Natural killer cell (primary cell): ENCODE measurements around the gene CCDC51. TPM values are rescaled to one million over a fixed set of nuclear protein-coding genes. Genes with fewer than 3 reads are reported as not detected.

Experiments
- ATAC-seq, 3 donors: fragments of 150-1000 bp in 2 of 3; fragments of 200-7000 bp in 1 of 3; cut with Tn5 transposase; 1 replicate in 1 of 3; 2 replicates in 2 of 3; pipeline ENCODE4 v1.10.0; 2021; ENCODE audit warnings: mild to moderate bottlenecking in 2 of 3, moderate library complexity in 2 of 3
- DNase-seq, 2 donors: peaks; one replicate each; pipeline versions ENCODE4 v3.0.0 to v3.0.0-alpha.2; 2013 to 2021; ENCODE audit warnings: mixed read lengths in 1 of 2
- H3K27ac ChIP-seq: one replicate; pipeline ENCODE4 v1.5.1; 2013; ENCODE audit warnings: mild to moderate bottlenecking, low read length
- H3K27me3 ChIP-seq: one replicate; pipeline ENCODE4 v1.6.1; 2013; ENCODE audit warnings: low read length; ENCODE audit not compliant: control insufficient read depth, insufficient read depth
- H3K36me3 ChIP-seq: one replicate; pipeline ENCODE4 v1.6.1; 2013; ENCODE audit warnings: low read length; ENCODE audit not compliant: control insufficient read depth, insufficient read depth
- H3K4me1 ChIP-seq: one replicate; pipeline ENCODE4 v1.6.1; 2013; ENCODE audit warnings: low read length; ENCODE audit not compliant: control insufficient read depth, insufficient read depth
- H3K4me3 ChIP-seq: one replicate; pipeline ENCODE4 v1.5.1; 2013; ENCODE audit warnings: low read length
- H3K9me3 ChIP-seq: one replicate; pipeline ENCODE4 v1.6.1; 2013; ENCODE audit warnings: low read length; ENCODE audit not compliant: control insufficient read depth, insufficient read depth
- H3K27ac Mint-ChIP-seq, 2 donors: one replicate each; pipeline ENCODE4 v1.8.0; 2022; ENCODE audit warnings: mild to moderate bottlenecking in 2 of 2, mixed read lengths in 2 of 2, moderate library complexity in 1 of 2
- H3K27me3 Mint-ChIP-seq, 2 donors: one replicate each; pipeline ENCODE4 v1.8.0; 2022; ENCODE audit warnings: low read depth in 2 of 2, mixed read lengths in 2 of 2
- H3K36me3 Mint-ChIP-seq: one replicate; pipeline ENCODE4 v1.8.0; 2022; ENCODE audit warnings: mixed read lengths
- H3K4me1 Mint-ChIP-seq, 2 donors: one replicate each; pipeline ENCODE4 v1.8.0; 2022; ENCODE audit warnings: mixed read lengths in 2 of 2
- H3K4me3 Mint-ChIP-seq: one replicate; pipeline ENCODE4 v1.8.0; 2022; ENCODE audit warnings: mild to moderate bottlenecking, moderate library complexity, mixed read lengths
- H3K9me3 Mint-ChIP-seq, 2 donors: one replicate each; pipeline ENCODE4 v1.8.0; 2022; ENCODE audit warnings: mixed read lengths in 2 of 2
- WGBS: methylation state at CpG from one replicate; pipeline ENCODE4 v1.1.7; 2013; ENCODE audit warnings: missing lambda C conversion rate; ENCODE audit not compliant: insufficient coverage; 5-methylcytosine and 5-hydroxymethylcytosine counted together
- intact Hi-C: fragments of 100-400 bp; cut with micrococcal nuclease; formaldehyde crosslinking; loops from one replicate; pipeline ENCODE4 v1.14.2; 2022
- total RNA-seq, 4 donors: library from RNA; stranded (reverse); fragments of 120-200 nt in 1 of 4; gene quantifications; one replicate each; pipeline versions ENCODE4 v1.2.3 to v1.2.4, GENCODE V29; 2013 to 2022
- TF ChIP-seq, protein P1 (sequence below): fragments of 200-600 bp; IDR thresholded peaks from one replicate; pipeline ENCODE4 v1.8.0; 2022; ENCODE audit warnings: antibody characterized with exemption

Gene CCDC51
- total RNA-seq, 3 donors from 2014 or later (not counting 1 experiment from before 2014, with no cell fraction given), result 4.4 to 8.8 (median 6.8) TPM

- H3K4me3 Mint-ChIP-seq, result peak overlapping the region; percentile 87
- WGBS, result 69% methylated on average over 9 of the region's 9 CpGs
- Histone ChIP-seq H3K4me1 (peaks cover 72% of the 10 kb centered on the region), H3K27me3 (no peaks in the 10 kb centered on the region), H3K36me3 (peaks cover 27% of the 10 kb centered on the region), H3K4me3 (peak overlapping the region; percentile 72), H3K9me3 (no peaks in the 10 kb centered on the region), H3K27ac (peak overlapping the region; percentile 98)
- intact Hi-C loops, result loop anchor here (5.0 kb wide), 1 partner anchor 40 kb away; no protein-coding TSS in a partner anchor
- peaks cover 36 to 51% of the 10 kb centered on the region in 2 donors for H3K4me1 Mint-ChIP-seq
- no peak for ATAC-seq
- H3K27me3 Mint-ChIP-seq, result no peaks in the 10 kb centered on the region
- H3K27ac Mint-ChIP-seq, result peak overlapping the region; percentile 97 to 99
- H3K36me3 Mint-ChIP-seq, result no peaks in the 10 kb centered on the region
- no peak for DNase-seq
- no peaks in the 10 kb centered on the region for H3K9me3 Mint-ChIP-seq
- TF ChIP-seq, protein P1, sequence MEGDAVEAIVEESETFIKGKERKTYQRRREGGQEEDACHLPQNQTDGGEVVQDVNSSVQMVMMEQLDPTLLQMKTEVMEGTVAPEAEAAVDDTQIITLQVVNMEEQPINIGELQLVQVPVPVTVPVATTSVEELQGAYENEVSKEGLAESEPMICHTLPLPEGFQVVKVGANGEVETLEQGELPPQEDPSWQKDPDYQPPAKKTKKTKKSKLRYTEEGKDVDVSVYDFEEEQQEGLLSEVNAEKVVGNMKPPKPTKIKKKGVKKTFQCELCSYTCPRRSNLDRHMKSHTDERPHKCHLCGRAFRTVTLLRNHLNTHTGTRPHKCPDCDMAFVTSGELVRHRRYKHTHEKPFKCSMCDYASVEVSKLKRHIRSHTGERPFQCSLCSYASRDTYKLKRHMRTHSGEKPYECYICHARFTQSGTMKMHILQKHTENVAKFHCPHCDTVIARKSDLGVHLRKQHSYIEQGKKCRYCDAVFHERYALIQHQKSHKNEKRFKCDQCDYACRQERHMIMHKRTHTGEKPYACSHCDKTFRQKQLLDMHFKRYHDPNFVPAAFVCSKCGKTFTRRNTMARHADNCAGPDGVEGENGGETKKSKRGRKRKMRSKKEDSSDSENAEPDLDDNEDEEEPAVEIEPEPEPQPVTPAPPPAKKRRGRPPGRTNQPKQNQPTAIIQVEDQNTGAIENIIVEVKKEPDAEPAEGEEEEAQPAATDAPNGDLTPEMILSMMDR, result no peak
These were observed 27.2 kb upstream of the CCDC51 start for GRCh38 chr3:48467110-48467454.

- DNase-seq, result peak in 1 of 2 donors; percentile 58
- intact Hi-C loops, result loop anchor here (5.0 kb wide), 1 partner anchor 41 kb away; no protein-coding TSS in a partner anchor
- peak overlapping the region; percentile 72 for H3K4me3 ChIP-seq
- no peaks in the 10 kb centered on the region for H3K9me3 Mint-ChIP-seq
- no peaks in the 10 kb centered on the region for H3K36me3 Mint-ChIP-seq
- no peaks in the 10 kb centered on the region for H3K27me3 ChIP-seq
- H3K27me3 Mint-ChIP-seq, result no peaks in the 10 kb centered on the region
- peak overlapping the region; percentile 97 to 99 for H3K27ac Mint-ChIP-seq
- peaks cover 27% of the 10 kb centered on the region for H3K36me3 ChIP-seq
- TF ChIP-seq, protein P1, result no peak
- 18% methylated on average over 19 of the region's 19 CpGs for WGBS
- H3K4me1 ChIP-seq, result peaks cover 67% of the 10 kb centered on the region
- peaks cover 36 to 51% of the 10 kb centered on the region in 2 donors for H3K4me1 Mint-ChIP-seq
- H3K9me3 ChIP-seq, result no peaks in the 10 kb centered on the region
- H3K27ac ChIP-seq, result peak overlapping the region; percentile 98
- peak; percentile 36 to 49 (median 41) for ATAC-seq
- peak overlapping the region; percentile 87 for H3K4me3 Mint-ChIP-seq
These were observed 26.6 kb upstream of the CCDC51 start for GRCh38 chr3:48466386-48467109.

DNA sequence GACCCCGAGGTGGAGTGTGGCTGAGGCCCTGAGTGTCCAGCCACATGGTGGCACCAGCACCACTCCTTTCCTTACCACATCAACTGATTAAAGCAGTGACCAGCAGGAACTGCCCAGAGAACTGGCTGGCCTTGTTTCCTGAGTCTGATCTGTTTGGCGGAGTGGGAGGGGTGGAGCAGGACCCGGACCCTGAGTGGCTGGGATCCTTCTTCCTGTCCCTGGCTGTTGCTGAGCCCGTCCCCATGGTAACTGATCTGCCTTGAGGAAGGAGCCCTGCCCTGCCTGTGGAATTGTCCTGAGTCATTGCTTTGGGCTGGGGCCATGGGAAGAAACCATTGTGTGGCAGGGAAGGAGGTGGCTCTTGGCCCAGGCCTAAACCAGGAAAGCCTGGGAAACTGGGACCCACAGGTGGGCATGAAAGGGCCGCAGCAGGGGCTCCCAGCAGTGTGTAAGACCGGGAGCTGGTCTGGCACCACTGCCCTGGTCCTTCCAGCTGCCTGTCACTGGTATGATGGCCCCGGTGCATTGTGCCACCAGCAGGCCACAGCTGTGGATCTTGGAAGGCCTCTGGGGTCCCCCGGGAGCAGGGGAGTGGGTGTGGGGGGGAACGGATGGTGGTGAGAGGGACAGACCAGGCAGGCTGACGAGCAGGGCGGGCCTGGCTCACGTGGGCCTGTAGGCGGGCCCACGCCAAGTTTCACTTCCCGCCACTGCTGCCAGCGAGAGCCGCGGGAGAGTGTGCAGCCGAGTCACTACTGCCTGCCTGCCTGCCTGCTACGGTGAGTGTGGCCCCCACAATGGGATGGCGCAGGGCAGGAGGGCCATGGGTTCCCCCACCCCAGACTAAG lies 25.8 kb upstream of the CCDC51 start:
- H3K27ac ChIP-seq, result peak overlapping the region; percentile 98
- Mint-ChIP-seq H3K27ac (peak overlapping the region; percentile 97 to 99), H3K9me3 (no peaks in the 10 kb centered on the region), H3K27me3 (no peaks in the 10 kb centered on the region), H3K4me1 (peaks cover 36 to 51% of the 10 kb centered on the region in 2 donors), H3K36me3 (no peaks in the 10 kb centered on the region), H3K4me3 (peak overlapping the region; percentile 87)
- TF ChIP-seq, protein P1, result no peak
- H3K36me3 ChIP-seq, result peaks cover 34% of the 10 kb centered on the region
- H3K4me1 ChIP-seq, result peaks cover 59% of the 10 kb centered on the region
- intact Hi-C loops, result loop anchor here (5.0 kb wide), 1 partner anchor 42 kb away; no protein-coding TSS in a partner anchor
- no peaks in the 10 kb centered on the region for H3K27me3 ChIP-seq
- ATAC-seq (peak; percentile 94 to 95 (median 95)), DNase-seq (peak; percentile 81 to 86)
- WGBS, result 8% methylated on average over 21 of the region's 21 CpGs
- H3K9me3 ChIP-seq, result no peaks in the 10 kb centered on the region
- peak overlapping the region; percentile 72 for H3K4me3 ChIP-seq
